ENCODE data around the gene RXFP1.

DNA sequence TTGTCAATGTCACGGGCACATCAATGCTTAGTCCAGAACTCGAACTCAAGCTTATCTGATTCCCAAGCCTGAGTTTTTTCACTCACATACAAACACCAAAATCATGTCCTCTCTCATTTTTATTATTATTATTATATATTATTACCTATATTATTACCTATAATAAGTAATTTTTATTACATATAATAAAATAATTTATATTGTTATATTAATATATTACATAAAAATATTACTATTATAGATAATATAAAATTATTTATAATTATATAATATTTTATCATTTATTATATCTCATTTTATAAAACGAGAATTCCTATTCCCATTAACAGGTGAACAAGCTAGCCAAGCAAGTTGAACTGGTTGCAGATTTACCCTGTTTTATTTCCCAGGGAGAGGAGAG is 13.0 kb downstream of the RXFP1 start:
- TF ChIP-seq, protein P1, sequence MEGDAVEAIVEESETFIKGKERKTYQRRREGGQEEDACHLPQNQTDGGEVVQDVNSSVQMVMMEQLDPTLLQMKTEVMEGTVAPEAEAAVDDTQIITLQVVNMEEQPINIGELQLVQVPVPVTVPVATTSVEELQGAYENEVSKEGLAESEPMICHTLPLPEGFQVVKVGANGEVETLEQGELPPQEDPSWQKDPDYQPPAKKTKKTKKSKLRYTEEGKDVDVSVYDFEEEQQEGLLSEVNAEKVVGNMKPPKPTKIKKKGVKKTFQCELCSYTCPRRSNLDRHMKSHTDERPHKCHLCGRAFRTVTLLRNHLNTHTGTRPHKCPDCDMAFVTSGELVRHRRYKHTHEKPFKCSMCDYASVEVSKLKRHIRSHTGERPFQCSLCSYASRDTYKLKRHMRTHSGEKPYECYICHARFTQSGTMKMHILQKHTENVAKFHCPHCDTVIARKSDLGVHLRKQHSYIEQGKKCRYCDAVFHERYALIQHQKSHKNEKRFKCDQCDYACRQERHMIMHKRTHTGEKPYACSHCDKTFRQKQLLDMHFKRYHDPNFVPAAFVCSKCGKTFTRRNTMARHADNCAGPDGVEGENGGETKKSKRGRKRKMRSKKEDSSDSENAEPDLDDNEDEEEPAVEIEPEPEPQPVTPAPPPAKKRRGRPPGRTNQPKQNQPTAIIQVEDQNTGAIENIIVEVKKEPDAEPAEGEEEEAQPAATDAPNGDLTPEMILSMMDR (IDR thresholded peaks at IDR 0.05): no peak
- TF ChIP-seq TCF7L2 (IDR thresholded peaks at IDR 0.05; ENCODE audit: low read depth, low read length) (no peak), POLR2AphosphoS5 (IDR thresholded peaks at IDR 0.05; ENCODE audit: low read depth, low read length) (no peak)
